Effector CD4-positive, alpha-beta T cell (primary cell): ENCODE results near the gene LYZL2.

Experiments
- DNase-seq: peaks from one replicate; pipeline ENCODE4 v3.0.0-alpha.2; 2020

LYZL2 gene

GRCh38 chr10:30589441-30589840 lies 40.1 kb downstream of the LYZL2 start:
- DNase-seq: no peak

- DNase-seq: no peak
Measured at GRCh38 chr10:30587522-30588031, 42.0 kb downstream of the LYZL2 start.

- DNase-seq: no peak
Measured at GRCh38 chr10:30586828-30587227, 42.7 kb downstream of the LYZL2 start.

DNA sequence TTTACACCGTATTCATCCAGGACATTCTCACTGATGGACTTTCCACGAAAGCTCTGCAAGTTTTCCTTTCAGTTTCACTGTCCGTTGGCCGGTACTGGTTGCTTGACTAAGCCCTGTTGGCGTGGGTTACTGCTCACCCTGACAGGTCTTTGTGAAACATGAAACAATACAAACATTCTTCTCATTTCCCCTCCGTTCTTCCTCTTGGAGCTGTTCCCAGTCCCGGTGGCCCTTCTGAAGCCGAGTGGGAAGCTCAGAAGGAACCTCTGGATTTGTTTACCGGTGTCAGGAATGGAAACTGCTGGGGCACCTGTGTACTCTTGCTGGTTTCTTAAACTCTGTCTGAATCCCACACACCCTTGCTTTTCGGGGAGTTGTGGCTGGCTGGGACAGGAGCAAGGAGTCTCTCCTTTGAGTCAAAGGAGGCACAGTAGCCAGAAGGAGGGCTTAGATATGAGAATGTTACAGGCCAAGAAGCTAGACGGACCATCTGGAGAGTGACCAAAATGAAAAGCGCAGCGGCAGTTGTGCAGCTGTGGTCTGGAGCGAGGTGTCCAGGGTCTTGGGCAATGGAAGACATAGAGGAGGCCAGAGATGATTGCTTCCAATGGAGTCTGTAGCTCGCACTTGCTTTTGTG lies 45.7 kb downstream of the LYZL2 start:
- DNase-seq: no peak

DNA sequence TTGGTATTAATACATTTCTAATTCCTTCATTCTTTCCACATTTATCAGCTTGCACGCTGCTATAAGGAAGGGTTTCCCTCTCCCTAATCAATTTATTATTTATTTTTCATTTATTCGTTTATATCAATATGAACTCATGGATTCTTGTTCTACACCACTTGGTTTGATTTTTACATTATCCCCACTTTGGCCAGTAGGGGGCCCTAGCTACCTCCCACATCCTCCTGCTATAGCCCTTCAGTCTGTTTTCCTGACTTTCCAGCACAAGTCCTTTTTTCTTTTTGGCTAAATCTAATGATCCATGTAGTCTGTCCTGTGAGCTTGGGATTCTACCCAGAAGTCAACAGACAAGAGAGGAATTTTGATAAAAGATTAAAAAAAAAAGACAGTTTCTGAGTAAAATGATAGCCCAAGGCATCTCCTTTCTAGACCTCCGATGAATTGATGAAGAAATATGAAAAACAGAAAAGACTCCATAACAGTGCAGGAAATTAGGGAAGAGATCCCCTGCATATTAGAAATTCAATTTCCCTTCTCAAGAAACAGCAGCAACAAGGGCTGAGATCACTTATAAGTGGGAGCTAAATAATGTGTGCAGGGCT lies 47.7 kb downstream of the LYZL2 start:
- peak; percentile 7 for DNase-seq

DNA sequence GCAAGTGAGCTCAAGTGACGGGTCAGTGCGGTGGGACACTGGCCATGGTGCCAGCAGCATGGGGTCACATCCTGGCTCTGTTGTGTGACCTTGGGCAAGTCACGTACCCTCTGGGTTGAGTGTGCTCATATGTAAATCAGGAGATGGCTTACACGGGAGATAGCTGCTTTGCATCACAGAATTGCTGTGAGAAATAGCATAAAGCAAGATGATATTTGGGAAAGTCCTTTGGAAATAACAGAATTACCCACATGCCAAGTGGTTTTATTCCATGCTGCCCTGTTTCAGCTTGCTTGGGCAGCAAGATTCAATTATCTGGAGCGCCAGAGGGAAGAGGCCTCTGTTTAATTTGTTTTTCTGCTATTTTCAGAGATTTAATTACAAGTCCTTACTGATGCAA lies 48.9 kb downstream of the LYZL2 start:
- DNase-seq: no peak

GRCh38 chr10:30580241-30580640 lies 49.3 kb downstream of the LYZL2 start:
- no peak for DNase-seq

- DNase-seq: no peak
Measured at GRCh38 chr10:30579574-30579973, 50.0 kb downstream of the LYZL2 start.

DNA sequence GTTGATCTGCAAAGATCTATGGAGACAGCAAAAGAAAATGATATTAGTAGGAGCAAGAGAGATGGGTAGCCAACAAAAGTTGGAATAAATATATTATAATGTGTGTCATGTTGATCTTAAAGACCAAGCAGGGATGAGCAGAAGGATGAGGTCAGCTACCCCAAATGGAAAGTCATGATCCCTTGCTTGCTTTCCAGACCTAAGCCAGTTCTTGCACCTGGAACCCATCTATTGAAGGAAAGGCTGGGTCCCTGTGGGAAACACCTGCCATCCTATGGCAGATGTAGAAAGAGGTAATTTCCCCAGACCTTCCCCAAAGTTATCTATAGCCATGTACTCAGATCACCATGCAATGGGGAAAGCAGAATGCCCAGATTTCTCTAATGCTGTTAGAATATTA lies 52.5 kb downstream of the LYZL2 start:
- no peak for DNase-seq

DNA sequence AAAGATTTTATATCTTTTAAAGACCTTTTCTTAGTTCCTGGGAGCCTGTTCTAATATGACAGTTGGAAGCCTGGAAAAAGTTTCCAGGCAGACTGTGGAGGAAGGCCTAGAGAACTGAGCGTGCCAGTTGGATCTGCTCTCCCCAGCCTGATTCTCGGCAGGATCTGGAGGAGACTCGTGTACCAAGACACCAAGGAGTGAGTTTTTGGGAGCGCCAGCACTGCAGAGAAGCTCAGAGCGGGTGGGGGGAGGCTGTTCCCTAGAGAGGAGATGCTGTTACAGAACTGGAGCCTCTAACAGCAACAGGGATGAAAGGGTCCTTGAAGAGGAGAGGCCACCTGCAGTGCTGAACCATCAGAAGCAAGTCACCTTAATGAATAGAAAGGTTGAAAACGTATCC lies 52.9 kb downstream of the LYZL2 start:
- DNase-seq: no peak

- DNase-seq: no peak
Measured at GRCh38 chr10:30574432-30574796, 55.1 kb downstream of the LYZL2 start.

GRCh38 chr10:30573721-30574431 lies 55.7 kb downstream of the LYZL2 start:
- no peak for DNase-seq

DNA sequence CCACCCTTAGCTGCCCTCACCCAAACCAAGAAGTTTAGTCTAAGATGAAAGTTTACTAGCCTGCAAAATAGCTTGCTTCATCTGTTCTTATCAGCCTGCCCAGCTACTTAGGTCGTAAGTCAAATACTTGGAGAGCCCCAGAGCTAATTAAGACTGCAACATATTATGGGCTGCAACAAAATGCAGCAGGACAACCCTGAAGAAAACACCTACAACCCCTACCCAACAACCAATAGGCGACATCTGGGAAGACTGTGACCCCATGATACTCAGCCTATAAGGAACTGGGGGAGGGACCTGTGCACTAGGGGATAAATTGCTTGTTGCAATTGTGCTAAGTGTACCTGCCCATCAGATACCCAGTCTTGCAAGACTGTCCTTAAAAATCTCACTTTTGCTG lies 64.1 kb downstream of the LYZL2 start:
- no peak for DNase-seq

- no peak for DNase-seq
Measured at GRCh38 chr10:30562787-30563186, 66.8 kb downstream of the LYZL2 start.
